Fibroblast of lung (primary cell): ENCODE data around the gene SLC8A2. TPM values are rescaled to one million over a fixed set of nuclear protein-coding genes. Genes with fewer than 3 reads are reported as not detected.

ENCODE experiments used
- DNase-seq, 2 donors: peaks; one replicate each; pipeline versions ENCODE4 v3.0.0 to v3.0.0-alpha.2; 2010; ENCODE audit warnings: low read depth in 2 of 2
- H2AFZ ChIP-seq: 2 replicates; pipeline ENCODE4 v1.5.1; 2012; ENCODE audit warnings: low read length, control low read depth, inconsistent platforms
- H3K27ac ChIP-seq: 2 replicates; pipeline ENCODE4 v1.5.1; 2011; ENCODE audit warnings: low read length, control low read depth; ENCODE audit not compliant: insufficient read depth
- H3K27me3 ChIP-seq: 2 replicates; pipeline ENCODE4 v1.5.1; 2011; ENCODE audit warnings: mild to moderate bottlenecking, low read length; ENCODE audit not compliant: control insufficient read depth, insufficient read depth
- H3K36me3 ChIP-seq: 2 replicates; pipeline ENCODE4 v1.5.1; 2011; ENCODE audit warnings: low read length; ENCODE audit not compliant: control insufficient read depth, insufficient read depth
- H3K4me1 ChIP-seq: 2 replicates; pipeline ENCODE4 v1.5.1; 2011; ENCODE audit warnings: low read length; ENCODE audit not compliant: control insufficient read depth, insufficient read depth; ENCODE audit errors: extremely low read depth
- H3K4me2 ChIP-seq: 2 replicates; pipeline ENCODE4 v1.5.1; 2011; ENCODE audit warnings: low read length, control low read depth; ENCODE audit not compliant: insufficient read depth; ENCODE audit errors: extremely low read depth
- H3K4me3 ChIP-seq, 4 experiments: fragments of 200-600 bp in 1 of 4; sonication (generic) in 1 of 4; replicated peaks in 1 of 4; 2 replicates each; pipeline ENCODE4 v1.5.1; 2011 to 2016; ENCODE audit warnings: low read length in 4 of 4, low read depth in 3 of 4, mild to moderate bottlenecking in 3 of 4, control low read depth in 2 of 4, inconsistent platforms in 1 of 4, mixed read lengths in 1 of 4; ENCODE audit not compliant: insufficient read depth in 1 of 4; ENCODE audit errors: control extremely low read depth in 1 of 4
- H3K79me2 ChIP-seq: 2 replicates; pipeline ENCODE4 v1.5.1; 2012; ENCODE audit warnings: mild to moderate bottlenecking, low read length, inconsistent platforms; ENCODE audit not compliant: control insufficient read depth, insufficient read depth
- H3K9ac ChIP-seq: 2 replicates; pipeline ENCODE4 v1.5.1; 2011; ENCODE audit warnings: mild to moderate bottlenecking, low read length, control low read depth; ENCODE audit not compliant: insufficient read depth
- H3K9me3 ChIP-seq: 2 replicates; pipeline ENCODE4 v1.5.1; 2012; ENCODE audit warnings: low read depth, low read length; ENCODE audit not compliant: control insufficient read depth, insufficient read depth
- H4K20me1 ChIP-seq: 2 replicates; pipeline ENCODE4 v1.5.1; 2011; ENCODE audit warnings: low read length; ENCODE audit not compliant: control insufficient read depth, insufficient read depth; ENCODE audit errors: extremely low read depth
- EZH2 ChIP-seq: IDR thresholded peaks from 2 replicates; pipeline ENCODE4 v1.5.1; 2012; ENCODE audit warnings: low read length, control low read depth, mild to moderate bottlenecking; ENCODE audit errors: missing control alignments
- polyA plus RNA-seq, 2 donors: library from polyadenylated mRNA; depleted of rRNA in 1 of 2; stranded (reverse) in 1 of 2; unstranded in 1 of 2; fragments of >200 nt; gene quantifications; 2 replicates each; pipeline ENCODE4 v1.2.1, GENCODE V29; 2011 to 2012; ENCODE audit warnings: missing spikeins in 1 of 2
- total RNA-seq: library from RNA; depleted of rRNA; stranded (reverse); fragments of >200 nt; gene quantifications from 2 replicates; pipeline ENCODE4 v1.2.1, GENCODE V29; 2014
- TF ChIP-seq, protein P1 (sequence below), 2 donors: IDR thresholded peaks in 1 of 2; conservative IDR thresholded peaks in 1 of 2; 1 replicate in 1 of 2; 2 replicates in 1 of 2; pipeline ENCODE4 v1.5.1; 2011 to 2012; ENCODE audit warnings: low read length in 2 of 2, control low read depth in 1 of 2, inconsistent platforms in 1 of 2, low read depth in 1 of 2, mild to moderate bottlenecking in 1 of 2

The SLC8A2 gene
- total and polyA plus RNA-seq, 2 donors (not counting 1 experiment from before 2014, with no cell fraction given): under 0.01 TPM; not detected in 1

DNA sequence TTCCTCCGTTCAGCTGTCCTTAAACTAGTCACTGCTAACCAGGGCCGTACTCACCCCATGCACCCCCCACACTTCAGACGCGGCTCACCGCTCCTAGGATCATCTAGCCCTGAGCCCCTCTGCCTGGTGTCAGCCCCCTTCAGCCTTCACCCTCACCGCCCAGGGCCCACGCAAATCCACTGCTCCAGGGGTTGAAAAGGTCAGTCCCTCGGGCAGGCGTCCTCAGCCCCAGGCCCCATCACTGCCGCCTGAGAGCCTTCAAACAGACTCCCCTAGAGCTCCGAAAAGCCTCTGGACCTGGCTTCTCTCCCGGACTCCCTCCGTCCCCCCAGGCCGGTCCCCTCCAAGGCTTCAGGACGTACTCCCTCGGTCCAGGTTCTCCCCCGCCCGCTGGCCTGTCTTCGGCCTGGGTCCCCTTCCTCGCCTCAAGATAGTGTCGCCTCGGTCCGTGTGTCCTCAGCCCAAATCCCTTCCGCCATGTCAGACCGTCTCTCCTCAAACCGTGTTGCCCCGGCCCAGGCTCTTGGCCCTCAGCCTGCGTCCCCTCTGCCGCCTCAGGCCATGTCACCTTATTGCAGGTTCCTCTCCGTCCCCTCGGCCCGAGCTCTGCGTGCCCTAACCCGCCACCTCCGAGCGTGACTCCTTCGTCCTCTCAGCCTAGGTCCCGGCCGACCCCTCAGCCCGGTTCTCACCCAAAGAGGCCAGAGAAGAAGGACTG lies 42.6 kb upstream of the SLC8A2 start:
- Histone ChIP-seq H3K36me3 (no peaks in the 10 kb centered on the region), H3K4me2 (peak overlapping the region; percentile 85), H3K4me3 (peak overlapping the region; percentile 54 to 98 (median 82)), H3K27ac (peak overlapping the region; percentile 96), H3K9me3 (no peaks in the 10 kb centered on the region), H4K20me1 (no peaks in the 10 kb centered on the region), H3K4me1 (peaks cover 31% of the 10 kb centered on the region), H3K27me3 (no peaks in the 10 kb centered on the region), H3K9ac (peak overlapping the region; percentile 95), H3K79me2 (peaks cover 54% of the 10 kb centered on the region), H2AFZ (no peak overlapping the region)
- no peak for DNase-seq
- no peak for TF ChIP-seq EZH2
- TF ChIP-seq, protein P1, sequence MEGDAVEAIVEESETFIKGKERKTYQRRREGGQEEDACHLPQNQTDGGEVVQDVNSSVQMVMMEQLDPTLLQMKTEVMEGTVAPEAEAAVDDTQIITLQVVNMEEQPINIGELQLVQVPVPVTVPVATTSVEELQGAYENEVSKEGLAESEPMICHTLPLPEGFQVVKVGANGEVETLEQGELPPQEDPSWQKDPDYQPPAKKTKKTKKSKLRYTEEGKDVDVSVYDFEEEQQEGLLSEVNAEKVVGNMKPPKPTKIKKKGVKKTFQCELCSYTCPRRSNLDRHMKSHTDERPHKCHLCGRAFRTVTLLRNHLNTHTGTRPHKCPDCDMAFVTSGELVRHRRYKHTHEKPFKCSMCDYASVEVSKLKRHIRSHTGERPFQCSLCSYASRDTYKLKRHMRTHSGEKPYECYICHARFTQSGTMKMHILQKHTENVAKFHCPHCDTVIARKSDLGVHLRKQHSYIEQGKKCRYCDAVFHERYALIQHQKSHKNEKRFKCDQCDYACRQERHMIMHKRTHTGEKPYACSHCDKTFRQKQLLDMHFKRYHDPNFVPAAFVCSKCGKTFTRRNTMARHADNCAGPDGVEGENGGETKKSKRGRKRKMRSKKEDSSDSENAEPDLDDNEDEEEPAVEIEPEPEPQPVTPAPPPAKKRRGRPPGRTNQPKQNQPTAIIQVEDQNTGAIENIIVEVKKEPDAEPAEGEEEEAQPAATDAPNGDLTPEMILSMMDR (conservative IDR thresholded peaks at IDR 0.05 in 1 of 2, IDR thresholded peaks at IDR 0.05 in 1 of 2; ENCODE audit: low read depth in 1 of 2, low read length in 2 of 2): no peak

DNA sequence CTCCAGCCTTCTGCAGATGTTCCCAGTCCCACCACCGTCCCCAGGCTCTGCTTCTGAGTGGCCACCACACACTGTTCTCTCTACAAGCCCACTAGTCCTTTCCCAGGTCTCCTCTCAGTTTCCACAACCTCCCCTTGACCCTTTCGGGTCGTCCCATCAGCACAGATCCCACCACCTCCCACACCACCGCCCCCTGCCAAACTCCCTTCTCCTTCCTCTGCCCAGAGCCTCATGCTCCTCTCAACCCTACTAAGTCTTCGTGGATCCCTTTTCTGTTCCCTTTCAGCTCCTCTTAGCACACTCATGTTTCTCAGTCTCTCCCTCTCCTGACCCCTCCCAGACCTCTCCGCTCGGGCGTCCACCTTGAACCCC lies 41.2 kb upstream of the SLC8A2 start:
- H3K36me3 ChIP-seq: no peaks in the 10 kb centered on the region
- peak overlapping the region; percentile 20 to 98 (median 47) for H3K4me3 ChIP-seq
- H3K4me1 ChIP-seq: peaks cover 31% of the 10 kb centered on the region
- H3K27ac ChIP-seq: peak overlapping the region; percentile 75
- TF ChIP-seq, protein P1 (conservative IDR thresholded peaks at IDR 0.05 in 1 of 2, IDR thresholded peaks at IDR 0.05 in 1 of 2; ENCODE audit: low read depth in 1 of 2, low read length in 2 of 2): no peak
- TF ChIP-seq EZH2: no peak
- DNase-seq: no peak
- H3K79me2 ChIP-seq: peaks cover 66% of the 10 kb centered on the region
- H3K9me3 ChIP-seq: no peaks in the 10 kb centered on the region
- H3K9ac ChIP-seq: peak overlapping the region; percentile 44
- H2AFZ ChIP-seq: no peak overlapping the region
- no peaks in the 10 kb centered on the region for H3K27me3 ChIP-seq
- no peaks in the 10 kb centered on the region for H4K20me1 ChIP-seq
- H3K4me2 ChIP-seq: peak overlapping the region; percentile 71

DNA sequence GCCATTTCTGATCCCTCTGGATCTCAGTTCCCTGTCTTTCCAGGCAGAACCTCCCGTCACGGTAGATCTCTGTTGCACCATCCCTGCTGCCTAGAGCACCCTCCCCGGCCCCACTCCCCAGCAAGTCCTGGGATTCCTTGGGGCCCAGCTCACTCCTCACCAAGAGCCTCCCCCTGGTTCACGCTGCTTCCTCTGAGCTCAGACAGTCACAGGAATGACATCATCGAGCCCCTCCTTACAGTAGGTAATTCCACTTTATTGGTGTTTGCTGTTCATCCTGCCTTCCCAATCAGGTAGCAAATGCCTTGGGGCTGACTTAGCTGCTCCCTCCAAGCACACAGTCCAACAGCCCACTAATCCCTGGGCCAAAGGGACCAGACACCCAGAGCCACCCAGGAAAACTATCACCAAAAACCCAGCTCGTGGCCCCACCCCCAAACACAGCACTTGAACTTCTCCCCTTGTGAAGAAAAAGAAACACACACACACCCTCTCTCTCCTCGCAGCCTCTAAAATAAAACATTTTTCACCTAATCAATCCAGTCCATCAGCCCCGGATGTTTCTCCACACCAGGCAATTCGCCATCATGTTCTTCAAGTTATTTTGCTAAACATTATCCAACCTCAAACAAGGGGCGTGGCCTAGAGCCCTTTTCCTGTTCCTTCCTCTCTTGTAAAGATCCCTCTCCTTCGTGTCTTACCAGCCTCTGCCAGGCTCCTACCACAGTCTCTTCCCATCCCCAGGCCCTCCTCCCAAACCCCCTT lies 40.7 kb upstream of the SLC8A2 start:
- Histone ChIP-seq H3K36me3 (no peaks in the 10 kb centered on the region), H3K27me3 (no peaks in the 10 kb centered on the region), H3K4me1 (peaks cover 31% of the 10 kb centered on the region), H3K27ac (peak overlapping the region; percentile 75), H2AFZ (no peak overlapping the region), H3K4me3 (peak overlapping the region; percentile 20 to 98 (median 47)), H3K9ac (peak overlapping the region; percentile 44), H3K9me3 (no peaks in the 10 kb centered on the region), H4K20me1 (no peaks in the 10 kb centered on the region), H3K4me2 (peak overlapping the region; percentile 71), H3K79me2 (peaks cover 71% of the 10 kb centered on the region)
- DNase-seq: peak; percentile 5 to 78
- TF ChIP-seq, protein P1 (conservative IDR thresholded peaks at IDR 0.05 in 1 of 2, IDR thresholded peaks at IDR 0.05 in 1 of 2; ENCODE audit: low read depth in 1 of 2, low read length in 2 of 2): no peak
- no peak for TF ChIP-seq EZH2
